Adipose tissue (tissue), 3 donors: ENCODE data around the gene PPP2R5C. TPM values are rescaled to one million over a fixed set of nuclear protein-coding genes. Genes with fewer than 3 reads are reported as not detected.
"Not testable (repeated sequence)": the region's sequence is repeated elsewhere in the genome, so short reads cannot be mapped to it uniquely, and the experiment has no call there.

ENCODE experiments used
- H3K27ac ChIP-seq: one replicate; pipeline ENCODE4 v1.5.1; 2013; ENCODE audit warnings: low read depth, low read length
- WGBS, 3 donors: extraction: QIAGEN DNeasy Blood & Tissue Kit; methylation state at CpG; one replicate each; pipeline ENCODE4 v1.1.7; 2013; 5-methylcytosine and 5-hydroxymethylcytosine counted together
- polyA plus RNA-seq, 3 donors: library from polyadenylated mRNA; stranded (reverse); fragments of 200-250 nt; gene quantifications; one replicate each; pipeline ENCODE4 v1.2.3, GENCODE V29; 2013
- donor health status: healthy with polysubstance abuse.
- donor health status: Bipolar disorder and iron deficiency.
- donor health status: healthy.

The PPP2R5C gene
- polyA plus RNA-seq, 3 donors, result 30.6 to 84.0 (median 46.8) TPM

DNA sequence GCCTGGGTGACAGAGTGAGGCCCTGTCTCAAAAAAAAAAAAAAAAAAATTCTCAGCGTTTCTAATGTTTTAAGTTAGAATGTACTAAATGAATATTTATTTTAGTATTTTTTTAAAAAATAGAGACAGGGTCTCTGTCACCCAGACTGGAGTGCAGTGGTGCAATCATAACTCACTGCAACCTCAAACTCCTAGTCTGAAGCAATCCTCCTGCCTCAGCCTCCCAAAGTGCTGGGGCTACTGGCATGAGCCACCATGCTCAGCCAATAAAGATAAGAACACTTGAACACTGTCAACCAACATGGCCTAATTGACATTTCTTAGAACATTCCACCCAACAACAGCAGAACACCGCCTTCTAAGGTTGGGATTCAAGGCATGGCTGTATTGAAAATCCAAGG lies 197.8 kb downstream of the PPP2R5C start:
- 87 to 93% (median 90%) methylated on average over 2 of the region's 2 CpGs for WGBS, 3 donors
- no peak overlapping the region for H3K27ac ChIP-seq

DNA sequence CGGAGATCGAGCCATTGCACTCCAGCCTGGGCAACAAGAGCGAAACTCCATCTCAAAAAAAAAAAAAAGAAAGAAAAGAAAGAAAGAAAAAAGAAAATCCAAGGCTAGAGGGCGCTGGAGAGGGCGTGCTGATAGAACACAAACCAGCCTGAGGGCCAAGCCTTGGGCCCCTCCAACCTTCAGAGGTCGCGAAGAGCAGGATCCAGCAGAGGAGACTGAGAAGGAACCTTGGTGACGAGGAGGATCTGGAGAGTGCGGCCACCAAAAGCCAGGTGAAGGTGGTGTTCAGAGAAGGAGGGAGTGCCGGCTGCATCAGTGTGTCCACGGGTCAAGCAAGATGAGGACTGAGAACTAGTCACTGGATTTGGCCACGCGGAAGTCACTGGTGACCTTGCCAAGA lies 198.7 kb downstream of the PPP2R5C start:
- H3K27ac ChIP-seq, result no peak overlapping the region
- 46 to 54% (median 54%) methylated on average over 13 of the region's 13 CpGs for WGBS, 3 donors

DNA sequence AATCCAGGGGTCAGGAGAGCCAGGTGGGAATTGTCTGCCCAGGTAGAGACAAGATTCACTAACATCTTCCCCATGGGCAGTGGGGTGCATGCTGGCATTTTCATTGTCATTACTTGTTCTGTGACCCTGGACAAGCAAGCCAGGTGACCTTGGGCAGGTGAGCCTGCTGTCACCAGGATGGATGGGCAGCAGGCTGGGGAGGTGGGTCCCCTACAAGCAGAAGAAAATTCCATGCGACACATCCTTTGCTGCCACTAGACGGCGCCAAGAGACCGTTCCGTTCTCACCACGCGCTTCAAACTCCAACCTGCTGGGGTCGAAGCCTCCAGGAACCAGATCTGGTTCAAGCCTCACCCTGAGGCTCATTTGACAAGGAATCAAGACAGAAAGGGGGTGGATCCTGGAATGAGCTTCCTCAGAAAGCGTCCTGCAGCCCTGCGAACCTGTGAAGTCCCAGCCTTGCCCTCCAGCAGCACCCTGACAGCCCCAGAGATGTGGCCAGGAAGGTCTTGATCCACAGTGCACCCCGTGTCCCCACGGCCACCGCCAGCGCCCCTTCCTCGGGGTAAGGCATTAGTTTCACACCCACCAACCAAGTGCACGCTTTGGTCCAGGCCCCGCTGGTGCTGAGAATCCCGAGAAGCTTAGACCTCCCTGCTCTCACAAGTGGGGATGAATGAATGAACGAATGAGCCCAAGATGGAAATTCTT lies 199.7 kb downstream of the PPP2R5C start:
- 27 to 33% (median 30%) methylated on average over 19 of the region's 19 CpGs for WGBS, 3 donors
- no peak overlapping the region for H3K27ac ChIP-seq

DNA sequence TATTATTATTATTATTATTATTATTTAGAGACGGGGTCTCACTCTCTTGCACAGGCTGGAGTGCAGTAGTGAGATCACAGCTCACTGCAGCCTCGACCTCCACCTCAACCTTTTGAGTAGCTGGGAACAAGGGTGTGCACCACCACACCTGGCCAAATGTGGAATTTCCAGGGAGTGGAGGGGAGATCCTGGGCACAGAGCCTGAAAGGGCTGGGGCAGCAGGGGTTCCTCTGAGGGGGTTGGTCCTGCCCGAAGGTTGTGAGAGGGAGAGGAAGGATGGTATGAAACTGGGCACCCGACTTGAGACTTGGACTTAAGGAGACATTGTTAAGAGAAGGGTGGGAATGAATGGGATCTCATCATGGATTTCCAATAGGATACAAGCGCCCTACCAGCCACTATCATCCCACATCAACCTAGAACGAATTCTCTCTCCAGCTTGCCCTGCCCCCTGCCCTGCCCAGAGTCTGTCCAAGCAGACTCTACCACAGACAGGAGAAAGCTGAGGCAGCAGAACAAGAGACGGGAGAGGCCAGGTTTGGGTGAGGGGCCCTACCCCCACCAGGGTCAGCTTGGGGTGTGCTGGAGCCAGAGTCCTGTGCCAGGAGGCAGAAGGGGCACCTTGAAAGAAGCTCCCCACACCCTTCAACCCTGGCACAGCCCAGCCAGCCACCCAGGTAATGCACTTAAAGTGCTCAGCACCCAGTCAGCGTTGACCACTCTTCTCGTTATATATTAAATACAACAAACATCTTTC lies 200.4 kb downstream of the PPP2R5C start:
- no peak overlapping the region for H3K27ac ChIP-seq
- whole genome bisulfite sequencing, 3 donors, result 86 to 87% (median 86%) methylated on average over 9 of the region's 9 CpGs

DNA sequence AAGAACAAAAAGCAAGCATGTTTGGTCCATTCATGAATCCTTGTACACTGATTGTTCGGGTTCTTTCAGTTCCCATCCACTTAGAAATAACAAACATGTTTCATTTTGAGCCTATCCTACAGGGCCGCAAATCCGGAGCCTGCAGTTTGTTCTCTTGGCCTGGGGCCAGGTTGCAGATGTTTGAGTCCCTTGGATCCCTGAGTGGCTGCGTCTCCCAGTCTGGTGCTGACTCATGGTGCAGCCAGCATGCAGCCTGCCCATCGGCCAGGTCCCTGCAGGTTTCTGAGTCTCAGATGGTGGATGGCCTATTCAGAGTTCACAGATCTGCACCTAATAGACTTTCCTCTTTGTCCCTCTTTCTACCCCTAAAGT lies 201.0 kb downstream of the PPP2R5C start:
- no peak overlapping the region for H3K27ac ChIP-seq
- WGBS, 3 donors, result 28 to 65% (median 49%) methylated on average over 5 of the region's 5 CpGs

DNA sequence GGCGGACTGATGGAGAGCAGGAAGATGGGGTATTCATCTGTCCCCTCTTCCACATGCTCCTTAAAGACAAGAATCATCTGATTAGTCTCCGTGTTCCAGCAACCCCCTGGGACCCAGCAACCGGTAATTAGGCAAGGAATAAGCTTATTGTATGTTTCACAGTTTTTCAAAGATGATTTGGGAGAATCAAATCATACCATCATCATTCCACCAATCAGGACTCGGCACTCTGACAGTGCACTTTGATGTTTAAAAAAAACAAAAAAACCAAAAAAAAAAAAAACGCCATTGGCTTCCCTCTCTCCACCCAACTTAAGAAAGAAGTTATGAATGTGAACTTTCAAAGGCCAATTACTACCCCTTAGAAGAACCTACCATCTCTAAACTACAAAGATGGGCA lies 201.5 kb downstream of the PPP2R5C start:
- no peak overlapping the region for H3K27ac ChIP-seq
- WGBS, 3 donors, result 73 to 83% (median 79%) methylated on average over 5 of the region's 5 CpGs

DNA sequence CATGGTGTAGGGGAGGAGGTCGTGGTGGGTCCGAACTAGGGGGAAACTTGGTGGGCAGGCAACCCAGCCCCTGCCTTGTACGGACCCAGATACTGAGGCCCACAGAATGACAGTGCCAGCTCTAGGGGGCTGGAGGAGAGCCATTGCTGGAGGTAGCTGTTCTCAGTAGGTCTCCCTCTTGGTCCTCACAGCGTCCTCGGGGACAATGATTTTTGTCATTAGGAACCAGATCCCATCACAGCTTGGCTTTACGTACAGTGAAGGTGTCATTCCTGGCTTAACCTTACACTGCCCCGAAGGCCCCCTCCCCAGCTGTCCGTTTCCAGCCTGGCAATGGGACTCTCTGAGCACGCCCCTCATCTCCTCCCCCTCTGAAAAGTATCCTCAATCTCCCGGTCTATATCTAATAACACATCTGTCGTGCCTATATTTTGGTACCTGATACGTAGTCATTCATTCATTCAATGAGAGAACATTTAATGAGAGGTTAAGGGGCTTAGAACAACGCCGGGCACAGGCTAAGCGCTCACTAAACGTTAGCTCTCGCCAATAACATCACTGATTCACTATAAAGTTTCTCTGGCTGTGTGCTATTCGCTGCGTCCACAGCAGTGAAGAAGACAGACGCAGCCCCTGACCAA lies 202.3 kb downstream of the PPP2R5C start:
- WGBS, 3 donors, result 47 to 61% (median 52%) methylated on average over 20 of the region's 20 CpGs

DNA sequence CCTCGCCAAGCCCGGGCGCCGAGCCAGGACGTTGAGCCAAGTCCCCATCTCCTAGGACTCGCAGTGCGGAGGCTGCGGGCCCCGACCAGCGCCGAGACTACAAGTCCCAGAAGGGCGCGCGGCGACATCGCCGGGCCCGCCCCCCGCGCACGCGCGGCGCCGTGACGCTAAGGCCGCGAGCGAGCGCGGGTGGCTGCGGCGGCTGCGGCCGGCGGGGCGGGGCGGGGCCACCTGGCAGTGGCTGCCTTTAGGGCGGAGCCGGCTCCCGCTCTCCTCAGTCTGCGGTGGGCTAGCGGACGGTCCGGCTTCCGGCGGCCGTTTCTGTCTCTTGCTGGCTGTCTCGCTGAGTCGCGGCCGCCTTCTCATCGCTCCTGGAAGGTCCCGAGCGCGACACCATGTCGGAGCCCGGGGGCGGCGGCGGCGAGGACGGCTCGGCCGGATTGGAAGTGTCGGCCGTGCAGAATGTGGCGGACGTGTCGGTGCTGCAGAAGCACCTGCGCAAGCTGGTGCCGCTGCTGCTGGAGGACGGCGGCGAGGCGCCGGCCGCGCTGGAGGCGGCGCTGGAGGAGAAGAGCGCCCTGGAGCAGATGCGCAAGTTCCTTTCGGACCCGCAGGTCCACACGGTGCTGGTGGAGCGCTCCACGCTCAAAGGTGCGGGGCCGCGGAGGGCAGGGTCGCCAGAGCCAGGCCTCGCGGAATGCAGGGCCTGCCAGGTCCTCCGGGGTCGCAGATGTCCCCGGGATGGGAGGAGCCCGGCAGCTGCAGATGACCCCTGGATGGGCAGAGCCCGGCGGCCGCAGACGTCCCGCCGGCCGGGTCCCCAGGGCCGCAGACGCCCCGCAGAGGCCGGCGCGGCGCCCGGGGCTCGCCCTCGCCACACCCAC lies 203.0 kb downstream of the PPP2R5C start, which contains the start of gene DYNC1H1:
Gene DYNC1H1, plus strand, starts transcription at position 277 of the 884 bp plus-strand sequence. Its CDS starts 119 bp downstream, at position 396.
- 0 to 1% (median 1%) methylated on average over 103 to 115 of the region's 115 CpGs for WGBS, 3 donors

More for the DNA sequence above, 202.3 kb downstream of the PPP2R5C start:
- no peak overlapping the region for H3K27ac ChIP-seq

DNA sequence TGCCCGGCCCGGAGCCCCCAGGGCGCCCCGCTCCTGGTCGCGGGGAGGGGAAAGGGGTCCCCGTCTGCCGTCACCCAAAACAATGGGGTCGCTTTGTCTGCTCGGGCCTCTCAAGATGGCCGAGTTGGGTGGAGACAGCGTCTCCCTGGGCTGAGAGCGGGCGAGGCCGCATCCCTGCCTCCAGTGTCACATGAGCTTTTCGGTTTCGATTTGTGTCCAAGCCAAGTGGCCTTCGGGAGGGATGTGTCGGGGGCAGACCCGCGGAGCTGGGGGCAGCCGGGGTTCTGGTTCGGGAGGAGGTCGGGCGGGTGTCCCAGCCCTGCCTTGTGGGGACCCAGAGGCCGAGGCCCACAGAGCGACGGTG lies 203.7 kb downstream of the PPP2R5C start:
- 0% methylated on average over 22 to 28 of the region's 28 CpGs for WGBS, 3 donors
- H3K27ac ChIP-seq, result peak overlapping the region; percentile 51

More for the DNA sequence above, 203.0 kb downstream of the PPP2R5C start, which contains the start of gene DYNC1H1:
- H3K27ac ChIP-seq, result peak within 1 kb of the TSS; percentile 51

DNA sequence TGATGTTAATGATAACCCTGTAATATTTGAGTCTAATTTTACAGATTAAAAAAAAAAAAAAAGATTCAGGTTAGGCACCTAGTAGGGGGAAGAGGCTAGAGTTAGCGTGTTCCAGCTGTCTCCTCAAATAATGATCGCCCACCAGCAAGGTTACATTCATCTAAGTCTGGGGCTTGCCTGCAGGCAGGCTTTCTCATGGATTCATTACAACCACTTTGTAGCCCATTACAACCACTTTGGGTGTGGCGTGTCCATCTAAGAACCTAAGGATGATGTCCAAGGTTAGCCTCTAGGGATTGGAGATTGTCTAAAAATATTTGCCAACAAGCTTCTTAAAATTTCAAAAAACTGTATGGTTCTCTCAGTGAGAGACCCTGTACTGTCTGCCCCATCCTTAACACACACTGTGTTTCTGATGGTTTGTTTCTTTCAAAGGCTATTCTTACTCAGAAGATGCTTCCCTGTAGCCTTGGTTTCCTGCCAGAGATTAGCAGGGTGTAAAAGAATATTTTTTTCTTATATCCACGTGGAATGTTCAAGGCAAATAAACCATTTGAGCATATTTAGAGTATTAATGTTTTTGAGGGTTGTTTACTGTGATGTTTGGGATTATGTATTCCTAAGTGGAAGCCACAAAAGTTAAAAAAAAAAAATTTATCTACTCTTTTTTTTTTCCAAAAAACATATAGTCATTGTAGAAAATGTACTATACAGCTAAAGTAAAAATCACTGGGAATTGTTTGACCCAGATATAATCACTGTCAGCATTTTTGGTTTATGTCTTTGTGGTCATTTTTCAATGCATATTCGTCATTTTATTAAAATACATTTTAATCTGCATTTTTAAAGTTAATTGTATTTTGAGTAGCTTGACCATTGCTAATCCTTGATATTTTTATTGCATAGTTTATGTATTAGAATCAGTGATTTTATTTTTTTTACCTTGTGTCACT lies 204.5 kb downstream of the PPP2R5C start:
- no peak overlapping the region for H3K27ac ChIP-seq
- 36 to 48% (median 43%) methylated on average over 5 of the region's 5 CpGs for WGBS, 3 donors

DNA sequence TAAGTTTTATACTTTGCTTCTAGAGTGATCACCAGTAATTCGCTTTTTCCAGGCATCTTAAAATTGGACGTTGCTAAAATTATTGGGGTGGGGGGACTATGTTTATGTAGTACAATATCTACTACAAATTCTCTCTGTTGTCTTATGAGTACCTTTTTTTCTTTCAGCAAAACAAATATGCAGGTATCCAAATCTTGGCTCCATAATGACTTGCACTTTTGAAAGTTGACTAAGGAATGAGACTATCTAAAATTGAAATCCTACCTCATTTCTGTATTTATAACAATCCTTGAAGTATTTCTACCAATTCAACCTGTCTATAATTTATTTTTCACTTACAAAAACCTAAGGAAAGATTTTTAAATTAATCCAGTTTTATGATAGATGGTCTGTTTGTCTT lies 205.2 kb downstream of the PPP2R5C start:
- H3K27ac ChIP-seq, result no peak overlapping the region

DNA sequence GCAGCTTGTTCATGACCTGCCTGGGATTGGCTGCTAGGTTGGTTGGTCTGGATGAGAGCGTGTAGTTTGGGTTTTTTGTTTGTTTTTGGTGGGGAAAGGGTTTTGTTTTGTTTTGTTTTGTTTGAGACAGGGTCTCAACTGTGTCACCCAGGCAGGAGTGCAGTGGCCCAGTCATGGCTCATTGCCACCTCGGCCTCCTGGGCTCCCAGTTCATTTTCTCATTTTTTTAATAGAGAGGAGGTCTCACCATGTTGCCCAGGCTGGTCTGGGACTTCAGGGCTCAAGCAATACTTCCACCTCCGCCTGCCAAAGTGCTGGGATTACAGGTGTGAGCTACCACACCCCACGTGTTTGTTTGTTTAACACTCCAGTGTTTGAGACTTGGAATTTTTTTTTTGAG lies 206.7 kb downstream of the PPP2R5C start:
- WGBS, 3 donors, result 74 to 87% (median 87%) methylated on average over 4 of the region's 4 CpGs
- H3K27ac ChIP-seq, result no peak overlapping the region

More for the DNA sequence above, 205.2 kb downstream of the PPP2R5C start:
- 60 to 70% (median 68%) methylated on average over 2 of the region's 2 CpGs for WGBS, 3 donors

DNA sequence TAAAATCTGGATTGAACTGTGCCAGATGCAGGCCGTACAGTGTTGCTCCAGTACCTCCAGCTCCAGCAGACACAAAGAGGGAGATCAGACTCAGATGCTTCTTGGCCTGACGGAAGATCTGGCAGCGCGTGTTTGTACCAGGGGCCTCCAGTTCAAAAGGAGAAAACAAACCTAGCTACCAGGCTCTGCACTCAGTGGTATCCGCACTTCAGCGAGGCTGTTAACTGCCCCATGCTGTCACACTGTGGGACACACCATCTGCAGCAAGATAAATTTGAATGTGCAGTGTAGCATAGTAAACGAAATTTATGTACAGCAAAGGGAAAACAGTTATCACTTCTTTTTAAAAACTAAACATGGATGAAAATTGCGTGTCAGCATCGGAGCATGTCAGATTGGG lies 208.0 kb downstream of the PPP2R5C start:
- H3K27ac ChIP-seq, result no peak overlapping the region
- 77 to 90% (median 88%) methylated on average over 9 of the region's 9 CpGs for WGBS, 3 donors

DNA sequence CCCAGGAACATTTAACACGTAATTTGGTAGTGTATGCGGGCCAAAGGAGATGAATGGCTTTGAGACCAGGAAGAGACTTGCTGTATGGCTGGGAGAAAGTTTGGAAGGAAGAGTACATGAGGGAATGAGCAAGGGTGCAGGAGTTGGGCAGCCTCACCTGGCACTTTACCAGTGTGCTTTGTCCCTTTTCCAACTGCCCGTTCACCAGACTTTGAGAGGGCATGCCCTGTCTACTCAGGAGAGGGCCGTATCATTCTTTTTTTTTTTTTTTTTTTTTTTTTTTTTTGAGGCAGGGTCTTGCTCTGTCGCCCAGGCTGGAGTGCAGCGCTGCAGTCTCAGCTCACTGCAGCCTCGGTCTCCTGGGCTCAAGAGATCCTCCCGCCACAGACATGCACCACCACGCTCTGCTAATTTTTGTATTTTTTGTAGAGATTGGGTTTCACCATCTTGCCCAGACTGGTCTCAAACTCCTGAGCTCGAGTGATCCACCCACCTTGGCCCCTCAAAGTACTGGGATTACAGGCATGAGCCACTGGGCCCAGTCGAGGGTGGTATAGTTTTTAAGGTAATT lies 209.4 kb downstream of the PPP2R5C start:
- no peak overlapping the region for H3K27ac ChIP-seq
- WGBS, 3 donors, result 87 to 92% (median 88%) methylated on average over 10 to 11 of the region's 11 CpGs

DNA sequence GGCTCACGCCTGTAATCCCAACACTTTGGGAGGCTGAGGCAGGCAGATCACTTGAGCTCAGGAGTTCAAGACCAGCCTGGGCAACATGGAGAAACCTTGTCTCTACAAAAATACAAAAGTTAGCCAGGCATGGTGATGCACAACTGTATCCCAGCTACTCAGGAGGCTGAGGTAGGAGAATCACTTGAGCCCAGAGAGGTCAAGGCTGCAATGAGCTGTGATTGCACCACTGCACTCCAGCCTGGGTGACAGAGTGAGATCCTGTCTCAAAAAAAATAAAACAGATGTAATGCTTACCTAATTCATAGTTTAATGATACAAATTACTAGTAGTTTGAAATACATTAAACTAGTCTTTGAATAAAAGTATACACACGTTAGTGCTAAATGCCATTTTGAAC lies 209.9 kb downstream of the PPP2R5C start:
- 82 to 85% (median 83%) methylated on average over 2 of the region's 2 CpGs for WGBS, 3 donors
- H3K27ac ChIP-seq, result not testable (repeated sequence)

DNA sequence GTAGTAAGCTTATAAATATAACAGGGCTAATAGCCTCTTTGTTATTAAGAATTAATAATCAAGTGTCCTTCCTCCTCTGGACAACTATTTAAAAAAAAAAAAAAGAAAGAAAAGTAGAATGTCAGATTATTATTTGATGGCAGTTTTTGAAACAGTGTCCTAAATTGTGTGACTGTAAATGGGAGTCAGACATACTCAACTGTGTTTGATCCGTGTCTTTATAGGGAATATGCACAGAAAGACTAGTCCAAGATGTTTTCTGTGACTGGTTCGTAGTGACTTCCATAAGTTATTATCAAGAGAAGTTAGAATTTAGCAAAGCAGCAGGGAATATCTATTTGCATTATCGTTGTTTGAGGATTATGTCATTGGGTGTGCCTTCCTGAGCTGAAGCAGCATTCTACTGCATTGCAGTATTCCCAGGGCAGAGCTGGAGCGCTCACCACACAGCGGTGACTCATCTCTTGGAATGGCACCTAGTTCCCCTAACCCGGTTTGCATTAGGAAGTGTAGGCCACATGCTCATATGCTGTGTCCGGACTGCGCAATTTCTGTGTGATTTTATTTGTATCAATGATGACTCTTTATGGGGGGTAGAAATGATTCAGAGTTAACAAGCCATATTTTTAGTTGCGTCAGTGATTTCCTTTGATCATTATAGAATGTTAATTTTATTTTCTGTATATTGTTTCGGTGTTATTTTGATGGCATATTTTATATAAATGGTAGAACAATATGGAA lies 210.8 kb downstream of the PPP2R5C start:
- WGBS, 3 donors, result 20 to 48% (median 20%) methylated on average over 10 of the region's 10 CpGs
- no peak overlapping the region for H3K27ac ChIP-seq
